Large intestine (tissue), 3 donors: Measurements from ENCODE around the gene PRSS1. TPM values are rescaled to one million over a fixed set of nuclear protein-coding genes. Genes with fewer than 3 reads are reported as not detected.
"Not testable (repeated sequence)": the region's sequence is repeated elsewhere in the genome, so short reads cannot be mapped to it uniquely, and the experiment has no call there.

Experiments
- DNase-seq, 2 donors: peaks; one replicate each; pipeline versions ENCODE4 v3.0.0 to v3.0.0-alpha.2; 2013
- H3K27ac ChIP-seq: one replicate; pipeline ENCODE4 v1.5.1; 2013; ENCODE audit warnings: low read length
- H3K27me3 ChIP-seq: 2 replicates; pipeline ENCODE4 v1.6.1; 2013; ENCODE audit warnings: low read length; ENCODE audit not compliant: control insufficient read depth, insufficient read depth
- H3K36me3 ChIP-seq: 2 replicates; pipeline ENCODE4 v1.6.1; 2013; ENCODE audit warnings: low read length; ENCODE audit not compliant: control insufficient read depth, insufficient read depth
- H3K4me1 ChIP-seq: one replicate; pipeline ENCODE4 v1.6.1; 2013; ENCODE audit warnings: low read length; ENCODE audit not compliant: control insufficient read depth, insufficient read depth
- H3K4me3 ChIP-seq: one replicate; pipeline ENCODE4 v1.5.1; 2013; ENCODE audit warnings: low read length
- H3K9me3 ChIP-seq: one replicate; pipeline ENCODE4 v1.6.1; 2013; ENCODE audit warnings: mild to moderate bottlenecking, low read depth, low read length, moderate library complexity; ENCODE audit not compliant: control insufficient read depth
- WGBS: methylation state at CpG from one replicate; pipeline ENCODE4 v1.1.5; 2013; ENCODE audit warnings: low lambda C conversion rate; ENCODE audit not compliant: insufficient coverage; 5-methylcytosine and 5-hydroxymethylcytosine counted together
- polyA plus RNA-seq: library from polyadenylated mRNA; unstranded; fragments of 120-200 nt; gene quantifications from one replicate; pipeline ENCODE4 v1.2.1, GENCODE V29; 2013

Gene PRSS1
- polyA plus RNA-seq, 1 donor = 0.15 TPM

DNA sequence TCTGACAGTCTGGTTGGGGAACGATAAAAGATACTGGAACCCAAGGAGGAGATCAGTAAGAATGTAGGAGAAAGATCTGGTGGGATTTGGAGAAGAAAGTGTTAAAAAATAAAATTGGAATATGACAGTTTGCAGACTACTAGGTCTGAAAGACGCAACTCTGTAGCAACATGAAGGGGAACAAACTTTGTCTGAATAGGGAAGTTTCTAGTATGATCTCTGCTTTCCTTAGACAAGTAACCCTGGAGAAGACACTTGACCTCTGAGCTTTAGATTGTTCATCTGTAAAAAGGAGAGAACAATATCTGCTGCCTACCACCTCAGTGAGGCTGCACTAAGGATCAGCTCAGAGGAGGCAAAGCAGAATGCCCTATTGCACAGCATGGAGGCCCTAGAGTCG, 3.0 kb upstream of the PRSS1 start:
- H3K27me3 ChIP-seq = peaks cover 2% of the 10 kb centered on the region
- WGBS = 82% methylated on average over 2 of the region's 3 CpGs
- DNase-seq = no peak
- no peaks in the 10 kb centered on the region for H3K9me3 ChIP-seq
- H3K27ac ChIP-seq = no peak overlapping the region
- no peaks in the 10 kb centered on the region for H3K4me1 ChIP-seq
- H3K4me3 ChIP-seq = no peak overlapping the region
- H3K36me3 ChIP-seq = no peaks in the 10 kb centered on the region

DNA sequence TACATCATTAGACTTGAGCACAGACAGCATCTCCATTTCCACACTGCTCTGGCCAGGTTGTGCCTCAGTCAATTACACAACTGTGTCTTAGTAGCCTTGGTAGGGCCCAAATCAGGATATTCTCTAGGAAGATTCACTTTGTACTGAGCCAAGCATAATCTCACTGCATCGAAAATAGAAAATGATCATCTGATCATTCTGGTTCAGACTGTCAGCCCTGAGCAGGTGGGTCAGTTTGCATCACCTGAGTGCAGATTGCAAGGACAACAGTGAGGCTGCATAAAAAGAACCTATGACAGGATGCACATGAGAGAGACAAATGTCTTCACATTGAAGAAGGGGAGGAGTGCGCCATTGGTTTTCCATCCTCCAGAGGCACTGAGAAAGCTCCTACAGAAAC, 862 bp upstream of the PRSS1 start:
- H3K27me3 ChIP-seq, H3K36me3 ChIP-seq: not testable (repeated sequence)
- WGBS = 100% methylated on average over 1 of the region's 2 CpGs

DNA sequence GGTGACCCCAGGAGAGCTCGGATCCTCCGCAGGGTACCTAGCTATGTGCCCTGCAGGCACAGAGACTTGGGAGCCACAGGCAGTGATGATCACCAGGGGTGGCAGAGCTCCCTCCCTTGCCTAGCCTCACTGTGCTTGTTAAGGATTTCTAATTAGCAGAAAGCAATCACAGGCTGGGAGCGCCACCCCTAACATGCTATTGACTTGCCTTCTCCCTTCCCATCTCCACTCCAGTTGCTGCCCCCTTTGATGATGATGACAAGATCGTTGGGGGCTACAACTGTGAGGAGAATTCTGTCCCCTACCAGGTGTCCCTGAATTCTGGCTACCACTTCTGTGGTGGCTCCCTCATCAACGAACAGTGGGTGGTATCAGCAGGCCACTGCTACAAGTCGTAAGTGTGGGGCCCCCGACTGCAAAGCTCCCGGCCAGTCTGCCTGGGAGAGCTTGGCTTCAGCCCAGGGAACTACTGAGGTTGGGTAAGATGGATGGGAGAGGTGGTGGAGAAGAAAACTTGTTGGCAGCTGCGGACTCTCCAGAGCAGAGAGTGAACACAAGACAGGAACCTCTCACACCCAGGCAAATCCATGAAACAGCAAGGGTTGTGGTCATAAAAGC, 1.2 kb downstream of the PRSS1 start:
- Histone ChIP-seq H3K27me3 (peaks cover 4% of the 10 kb centered on the region), H3K36me3 (no peaks in the 10 kb centered on the region), H3K9me3 (no peaks in the 10 kb centered on the region), H3K4me3 (no peak overlapping the region), H3K4me1 (no peaks in the 10 kb centered on the region), H3K27ac (no peak overlapping the region)
- no peak for DNase-seq
- no CpG with 5 or more reads among the region's 9 CpGs for WGBS

More for the DNA sequence above, 862 bp upstream of the PRSS1 start:
- DNase-seq, H3K27ac ChIP-seq, H3K4me1 ChIP-seq, H3K4me3 ChIP-seq, H3K9me3 ChIP-seq: not testable (repeated sequence)

DNA sequence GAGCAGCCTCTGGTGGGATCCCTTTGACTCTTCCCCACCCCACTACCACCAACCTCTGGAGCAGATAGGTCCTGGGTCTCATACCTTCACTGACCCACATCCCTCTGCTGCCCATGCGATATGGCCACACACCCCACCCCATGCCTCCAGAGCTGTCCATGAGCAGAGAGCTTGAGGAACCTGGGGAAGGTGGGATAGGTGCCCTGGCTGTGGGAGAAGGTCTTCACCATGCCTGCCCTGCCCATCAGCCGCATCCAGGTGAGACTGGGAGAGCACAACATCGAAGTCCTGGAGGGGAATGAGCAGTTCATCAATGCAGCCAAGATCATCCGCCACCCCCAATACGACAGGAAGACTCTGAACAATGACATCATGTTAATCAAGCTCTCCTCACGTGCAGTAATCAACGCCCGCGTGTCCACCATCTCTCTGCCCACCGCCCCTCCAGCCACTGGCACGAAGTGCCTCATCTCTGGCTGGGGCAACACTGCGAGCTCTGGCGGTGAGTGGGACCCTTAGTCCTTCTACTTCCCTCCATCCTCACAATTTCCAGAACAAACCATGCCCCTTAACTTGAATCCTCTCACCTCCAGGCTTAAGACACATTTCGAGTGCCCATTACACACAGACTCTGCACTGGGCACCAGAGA, 2.4 kb downstream of the PRSS1 start:
- H3K4me1 ChIP-seq, H3K4me3 ChIP-seq, H3K36me3 ChIP-seq, DNase-seq, H3K9me3 ChIP-seq, H3K27me3 ChIP-seq, H3K27ac ChIP-seq: not testable (repeated sequence)
- WGBS = 100% methylated on average over 1 of the region's 14 CpGs

DNA sequence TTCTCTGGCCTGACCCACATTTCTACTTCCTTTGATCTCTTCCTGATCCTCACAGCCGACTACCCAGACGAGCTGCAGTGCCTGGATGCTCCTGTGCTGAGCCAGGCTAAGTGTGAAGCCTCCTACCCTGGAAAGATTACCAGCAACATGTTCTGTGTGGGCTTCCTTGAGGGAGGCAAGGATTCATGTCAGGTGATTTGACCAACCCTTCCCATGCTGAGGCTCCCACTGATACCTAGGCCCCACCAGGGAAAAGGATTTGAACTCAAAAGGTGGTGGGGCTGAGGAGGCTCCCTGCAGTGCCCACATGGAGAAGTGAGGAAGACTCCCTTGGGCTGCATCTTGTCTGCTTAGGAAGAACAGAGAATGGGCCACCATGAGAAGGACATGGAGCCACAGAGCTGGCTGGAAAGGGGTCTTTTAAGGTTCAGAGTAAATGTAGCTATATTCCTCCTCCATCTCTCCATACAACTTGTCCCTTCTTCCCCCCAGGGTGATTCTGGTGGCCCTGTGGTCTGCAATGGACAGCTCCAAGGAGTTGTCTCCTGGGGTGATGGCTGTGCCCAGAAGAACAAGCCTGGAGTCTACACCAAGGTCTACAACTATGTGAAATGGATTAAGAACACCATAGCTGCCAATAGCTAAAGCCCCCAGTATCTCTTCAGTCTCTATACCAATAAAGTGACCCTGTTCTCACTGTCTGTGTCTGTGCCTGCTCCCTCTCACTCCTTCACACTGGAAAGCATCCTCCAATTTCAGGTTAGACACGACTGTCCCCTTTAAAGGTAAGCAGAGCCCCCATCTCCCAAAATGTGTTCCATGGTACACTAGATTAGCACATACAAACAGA, 3.3 kb downstream of the PRSS1 start:
- WGBS = no CpG with 5 or more reads among the region's 3 CpGs
- H3K4me1 ChIP-seq = no peaks in the 10 kb centered on the region
- H3K4me3 ChIP-seq = no peak overlapping the region
- no peak overlapping the region for H3K27ac ChIP-seq
- DNase-seq = no peak
- no peaks in the 10 kb centered on the region for H3K36me3 ChIP-seq
- H3K9me3 ChIP-seq = no peaks in the 10 kb centered on the region
- peaks cover 4% of the 10 kb centered on the region for H3K27me3 ChIP-seq

DNA sequence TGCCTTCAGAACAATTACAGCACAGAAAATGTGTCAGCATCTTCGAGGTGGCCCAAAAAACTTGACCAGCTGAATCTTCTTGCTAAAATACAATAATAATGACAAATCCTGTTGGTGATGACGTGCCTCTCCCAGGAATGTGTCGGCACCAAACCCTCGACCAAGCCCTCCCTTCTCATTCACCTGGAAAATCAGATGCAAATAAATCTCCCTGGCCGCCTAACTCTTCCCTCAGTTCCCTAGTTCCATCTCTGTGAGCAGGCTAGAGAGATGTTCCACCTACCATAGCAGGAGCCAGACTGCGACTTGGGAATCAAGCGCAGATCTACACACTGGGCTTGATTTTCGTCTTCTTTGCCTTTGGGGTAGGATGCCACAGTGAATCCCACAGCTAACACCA, 4.1 kb downstream of the PRSS1 start:
- WGBS = 90% methylated on average over 2 of the region's 8 CpGs
- Histone ChIP-seq H3K27me3 (peaks cover 4% of the 10 kb centered on the region), H3K9me3 (no peaks in the 10 kb centered on the region), H3K27ac (no peak overlapping the region), H3K36me3 (no peaks in the 10 kb centered on the region), H3K4me1 (no peaks in the 10 kb centered on the region), H3K4me3 (no peak overlapping the region)
- no peak for DNase-seq

DNA sequence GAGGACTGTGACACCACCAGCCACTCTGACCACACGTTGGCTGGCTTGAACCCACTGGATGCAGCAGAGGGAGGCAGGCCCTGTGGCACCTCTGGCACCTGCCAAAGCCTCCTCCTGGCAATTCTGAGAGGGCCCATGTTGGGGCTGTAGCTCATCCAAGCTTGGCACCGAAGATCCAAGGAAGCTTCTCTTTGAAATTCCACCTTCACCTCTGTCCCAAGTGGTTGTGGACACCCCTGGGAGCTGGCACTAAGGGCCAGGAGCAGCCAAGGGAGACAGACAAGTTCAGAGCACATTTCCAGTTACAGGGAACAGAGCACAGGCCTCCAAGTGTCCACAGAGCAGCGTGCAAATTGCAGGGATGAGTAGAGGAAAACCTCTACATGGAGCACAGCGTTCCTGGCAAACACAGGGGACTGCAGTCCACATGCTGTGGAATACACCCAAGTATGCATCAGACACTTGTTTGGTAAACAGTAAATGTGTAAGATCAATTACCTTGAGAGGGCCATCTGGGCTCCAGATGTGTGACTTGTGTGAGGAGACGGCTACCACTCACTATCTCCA, 4.7 kb downstream of the PRSS1 start:
- not testable (repeated sequence) for DNase-seq, H3K27me3 ChIP-seq, H3K36me3 ChIP-seq, H3K9me3 ChIP-seq, H3K4me1 ChIP-seq, H3K4me3 ChIP-seq, H3K27ac ChIP-seq
- no CpG with 5 or more reads among the region's 5 CpGs for WGBS

DNA sequence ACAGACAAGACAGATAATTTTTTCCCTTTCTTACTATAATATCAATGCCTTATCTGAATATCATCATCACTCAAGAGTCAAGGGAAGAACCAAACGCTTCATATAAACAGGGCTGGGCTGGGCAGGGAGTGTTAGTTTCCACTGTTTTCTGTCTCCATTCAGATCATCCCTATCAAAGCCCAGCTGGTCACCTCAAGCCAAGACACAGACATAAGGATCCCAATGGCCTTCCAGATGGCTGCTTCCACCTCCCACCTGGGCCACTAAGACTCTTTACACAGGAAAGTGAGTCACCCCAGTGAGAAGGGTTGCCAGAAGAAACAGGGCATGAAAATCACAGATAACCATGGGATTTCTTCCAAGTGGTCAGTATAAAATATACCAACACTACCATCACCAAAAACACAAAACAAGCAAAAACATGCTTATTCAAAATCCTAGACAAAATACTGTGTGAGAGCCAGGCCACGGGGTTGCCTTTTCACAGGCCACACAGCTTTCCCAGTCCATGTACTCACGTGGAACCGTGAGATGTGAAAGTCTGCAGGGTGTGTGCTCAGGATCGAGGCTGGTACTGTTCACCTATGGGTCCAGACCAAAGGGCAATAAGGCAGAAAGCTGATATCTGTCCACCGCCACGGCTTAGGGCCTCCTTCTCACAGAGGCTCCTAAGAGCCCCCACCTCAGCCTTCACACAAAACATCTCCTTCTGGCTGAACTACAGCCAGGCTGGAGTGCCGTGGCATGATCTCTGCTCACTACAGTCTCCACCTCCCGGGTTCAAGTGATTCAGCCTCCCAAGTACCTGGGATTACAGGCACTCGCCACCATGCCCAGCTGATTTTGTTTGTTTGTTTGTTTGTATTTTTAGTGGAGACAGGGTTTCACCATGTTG, 5.7 kb downstream of the PRSS1 start:
- Histone ChIP-seq H3K27me3 (peaks cover 2% of the 10 kb centered on the region), H3K36me3 (no peaks in the 10 kb centered on the region), H3K4me1 (no peaks in the 10 kb centered on the region), H3K9me3 (no peaks in the 10 kb centered on the region), H3K27ac (no peak overlapping the region), H3K4me3 (no peak overlapping the region)
- 60% methylated on average over 1 of the region's 10 CpGs for WGBS
- DNase-seq = peak; percentile 7 to 74

DNA sequence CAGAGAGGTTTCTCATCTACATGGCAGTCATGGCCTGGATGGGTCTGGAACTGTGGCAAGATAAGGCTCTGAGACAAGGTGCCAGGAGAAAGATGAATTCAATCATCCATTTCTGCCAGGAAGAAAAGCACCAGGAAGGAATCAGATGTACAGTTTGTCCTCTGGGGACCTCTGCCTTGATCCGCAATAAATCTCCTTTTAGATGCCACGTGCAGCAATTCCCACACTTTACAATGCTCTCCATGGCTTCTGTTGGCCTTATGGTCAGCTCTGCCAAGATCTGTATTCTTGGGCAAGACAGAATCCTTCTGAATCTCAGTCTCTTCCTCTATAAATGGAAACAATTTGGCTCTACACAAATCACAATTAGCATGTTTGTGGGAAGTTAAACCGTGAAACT, 9.0 kb downstream of the PRSS1 start:
- not testable (repeated sequence) for H3K27ac ChIP-seq, H3K9me3 ChIP-seq, H3K36me3 ChIP-seq, H3K27me3 ChIP-seq, DNase-seq, H3K4me3 ChIP-seq, H3K4me1 ChIP-seq
- no CpG with 5 or more reads among the region's 3 CpGs for WGBS

DNA sequence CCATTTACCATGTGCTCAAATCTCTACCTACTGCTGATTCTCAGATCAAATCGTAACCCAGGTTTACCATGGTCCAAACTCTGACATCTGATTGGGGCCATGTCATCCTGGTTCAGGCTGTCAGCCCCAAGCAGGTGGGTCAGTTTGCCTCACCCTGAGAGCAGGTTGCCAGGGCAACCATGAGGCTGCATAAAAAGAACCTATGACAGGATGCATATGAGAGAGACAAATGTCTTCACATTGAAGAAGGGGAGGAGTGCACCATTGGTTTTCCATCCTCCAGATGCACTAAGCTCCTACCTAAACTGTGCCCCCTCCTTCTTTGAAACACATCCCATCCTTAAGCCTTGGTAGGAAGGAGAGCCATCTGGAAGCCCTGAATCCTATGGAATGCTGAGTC, 10.2 kb downstream of the PRSS1 start:
- WGBS = no CpG with 5 or more reads among the region's 1 CpG
- Histone ChIP-seq H3K4me1 (no peaks in the 10 kb centered on the region), H3K27me3 (peaks cover 2% of the 10 kb centered on the region), H3K4me3 (no peak overlapping the region), H3K36me3 (no peaks in the 10 kb centered on the region), H3K27ac (no peak overlapping the region), H3K9me3 (no peaks in the 10 kb centered on the region)
- DNase-seq = no peak
